ENCODE results near the gene FYB2.

FYB2 gene

DNA sequence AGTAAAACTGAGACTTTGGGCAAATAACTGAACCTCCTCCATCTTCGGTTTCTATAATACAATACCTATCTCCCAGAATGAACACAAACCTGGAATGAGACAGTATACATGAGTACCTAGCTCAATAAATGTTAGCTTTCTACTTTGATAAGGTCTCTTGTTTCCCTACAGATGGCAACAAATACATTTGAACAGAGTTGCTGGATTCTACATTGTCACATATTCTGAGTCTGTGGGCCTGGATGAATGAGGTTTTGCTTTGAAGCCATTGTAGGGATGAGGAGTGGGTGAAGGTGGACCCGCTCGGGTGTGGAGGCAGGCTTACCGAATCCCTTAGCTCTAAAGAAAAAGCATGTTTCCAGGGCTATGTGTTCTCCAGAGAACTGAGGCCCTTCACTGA is 13.9 kb upstream of the FYB2 start:
- DNase-seq (ENCODE audit: low read depth): no peak

DNA sequence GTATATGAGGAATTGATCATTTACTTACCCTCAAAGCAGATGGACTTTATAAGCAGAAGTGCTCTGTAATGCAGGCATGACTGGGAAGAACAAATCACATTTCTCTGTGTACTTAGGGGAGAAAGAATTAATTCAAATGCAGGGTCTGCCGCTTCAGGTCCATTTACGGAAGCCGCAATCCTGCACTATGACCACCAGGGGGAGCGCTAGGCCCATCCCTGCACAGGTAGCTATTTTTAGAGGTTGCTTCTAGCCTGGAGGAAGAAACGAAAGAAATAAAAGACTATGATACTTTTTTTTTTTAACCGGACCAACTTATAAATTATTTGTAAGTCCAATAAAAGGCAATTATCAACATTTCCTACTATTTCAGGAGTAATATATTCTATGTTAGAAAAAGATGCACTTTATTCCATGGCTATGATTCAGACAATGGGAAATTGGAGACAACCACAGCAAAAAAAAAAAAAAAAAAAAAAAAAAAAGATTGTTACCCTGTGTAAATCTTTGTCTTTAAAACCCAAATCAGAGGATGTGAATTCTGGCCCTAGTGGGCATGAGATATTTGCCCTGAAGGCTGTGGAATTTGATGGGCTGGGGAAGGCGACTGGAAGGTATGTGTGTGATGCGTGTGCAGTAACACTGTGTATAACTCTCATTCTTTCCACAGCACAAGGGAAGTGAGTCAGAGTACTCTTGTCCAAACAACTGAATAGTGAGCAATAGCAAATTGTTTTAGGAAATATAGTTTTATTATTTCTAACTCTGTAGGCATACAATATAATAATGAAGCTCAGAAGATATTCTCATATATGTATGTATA is 12.9 kb upstream of the FYB2 start:
- DNase-seq (ENCODE audit: low read depth): peak; percentile 29

DNA sequence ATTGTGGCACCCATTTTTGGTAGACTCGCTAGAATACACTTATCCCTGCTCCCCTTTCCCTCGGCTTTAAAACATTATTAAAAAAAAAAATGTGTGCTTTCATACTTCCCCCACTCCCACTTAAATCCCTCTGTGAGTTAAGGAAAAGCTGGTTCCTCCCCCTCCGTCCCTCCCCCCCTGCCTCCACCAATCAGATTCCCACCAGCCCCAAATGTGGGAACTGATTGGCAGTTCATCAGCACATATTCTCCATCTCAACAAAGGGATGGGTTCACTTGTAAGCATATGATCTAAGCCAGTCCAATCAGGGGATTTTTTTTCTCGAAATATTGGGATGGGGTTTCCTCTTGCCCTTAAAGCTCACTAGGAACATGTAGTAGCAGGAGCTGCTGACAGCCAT is 10.8 kb upstream of the FYB2 start:
- DNase-seq (ENCODE audit: low read depth): no peak

DNA sequence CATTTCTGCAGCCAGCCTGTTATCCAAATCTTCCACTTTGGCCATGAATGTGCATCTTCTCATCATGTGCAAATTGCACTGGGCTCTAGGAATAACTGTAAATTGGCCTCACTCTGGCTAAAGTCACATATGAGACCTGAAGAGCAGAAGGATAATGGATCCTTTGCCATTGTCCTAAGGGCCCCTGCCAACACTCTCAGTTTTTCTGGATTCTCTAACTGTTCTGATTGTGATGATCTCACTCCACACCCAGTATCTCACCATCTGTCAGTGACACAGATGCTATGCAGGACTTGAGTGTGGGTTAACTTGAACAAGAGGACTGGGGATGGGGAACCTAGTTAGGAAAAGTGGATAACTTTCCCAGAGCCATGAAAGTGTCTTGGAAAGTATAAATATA is 8.5 kb upstream of the FYB2 start:
- DNase-seq (ENCODE audit: low read depth): no peak

DNA sequence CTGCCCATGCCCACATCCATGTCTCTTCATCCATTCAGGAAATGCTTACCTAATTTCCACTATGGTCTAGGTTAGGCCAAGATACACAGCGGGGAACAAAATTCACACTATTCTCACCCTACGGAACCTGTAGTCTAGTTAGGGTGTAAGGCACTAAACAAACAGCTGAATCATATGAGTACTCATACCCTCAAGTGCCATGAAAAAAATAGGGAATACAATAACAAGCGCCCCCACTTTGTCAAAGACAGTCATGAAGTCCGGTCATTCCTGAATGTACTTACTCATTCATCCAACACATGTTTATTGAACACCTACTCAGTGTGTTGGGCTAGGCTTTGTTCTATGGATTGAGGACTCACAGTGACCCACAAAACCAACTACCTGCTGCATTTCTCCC is 6.2 kb upstream of the FYB2 start:
- DNase-seq (ENCODE audit: low read depth): no peak

DNA sequence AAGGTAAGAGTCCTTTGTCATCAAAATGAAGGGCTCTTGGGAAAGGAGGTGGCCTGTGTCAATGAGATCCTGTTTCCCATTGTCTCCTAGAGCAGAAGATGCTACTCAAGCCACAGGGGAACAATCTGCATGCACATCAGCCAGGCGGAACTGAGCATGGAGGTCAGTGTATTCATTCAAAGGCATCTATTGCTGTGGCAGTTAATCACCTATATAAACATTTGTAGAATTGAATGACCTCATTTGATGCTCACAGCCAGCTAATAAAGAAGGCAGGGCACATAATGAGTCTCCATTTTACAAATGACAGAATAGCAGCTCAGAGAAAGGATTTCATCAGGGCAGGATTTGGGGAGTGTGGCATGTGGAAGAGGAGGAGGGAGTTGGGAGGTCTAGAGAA is 5.7 kb upstream of the FYB2 start:
- no peak for DNase-seq (ENCODE audit: low read depth)

DNA sequence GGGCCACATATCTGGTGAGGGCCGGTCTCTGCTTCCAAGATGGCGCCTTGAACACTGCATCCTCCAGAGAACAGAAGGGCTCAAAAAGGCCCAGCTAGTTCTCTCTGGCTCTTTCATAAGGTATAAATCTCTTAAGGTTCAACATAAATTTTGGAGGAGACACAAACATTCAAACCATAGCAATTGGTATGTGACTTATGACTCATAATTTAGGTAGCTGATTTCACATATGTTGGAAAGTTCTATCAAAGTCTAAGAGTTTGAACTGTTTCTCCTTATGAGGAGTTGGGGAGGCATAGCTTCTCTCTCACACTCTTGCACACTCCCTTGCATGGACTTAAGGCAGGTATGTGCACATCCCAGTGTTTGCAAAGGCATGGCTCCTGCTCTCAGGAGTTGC is 5.1 kb upstream of the FYB2 start:
- DNase-seq (ENCODE audit: low read depth): no peak

DNA sequence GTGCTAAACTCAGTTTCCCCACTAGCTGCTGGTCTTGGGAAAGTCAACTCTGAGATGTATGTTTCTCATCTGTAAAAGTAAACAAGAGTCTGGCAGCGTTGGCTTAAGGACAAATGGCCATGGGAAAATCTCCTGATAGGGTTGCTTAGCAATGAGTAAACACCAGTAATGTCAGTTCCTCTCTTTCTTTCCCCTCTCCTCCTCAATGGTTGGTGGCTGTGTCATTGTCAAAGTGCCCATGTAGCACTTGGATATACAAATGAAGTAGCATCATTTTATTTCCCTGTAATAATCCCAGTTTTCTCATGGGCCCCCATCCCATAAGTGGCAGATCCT is 2.2 kb upstream of the FYB2 start:
- DNase-seq (ENCODE audit: low read depth): no peak

DNA sequence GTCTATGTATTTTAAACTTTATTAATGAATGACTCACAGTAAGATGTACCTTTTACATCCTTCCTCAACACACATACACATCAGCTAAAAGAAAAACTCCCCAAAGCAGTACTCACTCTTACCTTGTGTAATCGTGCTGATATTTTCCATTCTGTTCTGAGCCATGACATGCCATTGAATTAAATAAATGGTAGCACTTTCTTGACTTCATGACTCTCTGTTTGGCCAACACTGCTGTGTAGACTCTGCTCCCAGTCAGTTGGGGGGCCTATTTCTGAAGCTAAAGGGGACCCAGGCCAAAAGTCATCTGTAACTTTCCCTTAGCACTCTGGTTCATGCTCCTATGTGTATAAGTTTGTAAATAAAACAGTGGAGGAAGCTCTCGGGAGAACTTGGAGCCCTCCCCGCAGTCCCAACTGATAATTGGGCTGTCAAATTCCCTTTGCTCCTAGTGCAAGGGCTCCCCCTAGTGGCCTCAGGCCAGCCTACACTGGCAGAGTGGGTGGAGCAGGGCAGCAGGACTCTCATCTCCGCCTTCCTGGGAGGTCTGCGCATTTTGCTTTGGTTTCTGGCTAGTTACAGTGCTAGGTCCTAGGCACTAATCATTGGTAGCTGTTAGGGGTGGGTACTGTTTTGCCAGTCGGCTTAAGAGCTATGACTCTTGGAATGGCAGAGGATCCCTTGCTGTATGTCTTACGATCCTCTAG is 1.7 kb upstream of the FYB2 start:
- DNase-seq (ENCODE audit: low read depth): peak; percentile 40

DNA sequence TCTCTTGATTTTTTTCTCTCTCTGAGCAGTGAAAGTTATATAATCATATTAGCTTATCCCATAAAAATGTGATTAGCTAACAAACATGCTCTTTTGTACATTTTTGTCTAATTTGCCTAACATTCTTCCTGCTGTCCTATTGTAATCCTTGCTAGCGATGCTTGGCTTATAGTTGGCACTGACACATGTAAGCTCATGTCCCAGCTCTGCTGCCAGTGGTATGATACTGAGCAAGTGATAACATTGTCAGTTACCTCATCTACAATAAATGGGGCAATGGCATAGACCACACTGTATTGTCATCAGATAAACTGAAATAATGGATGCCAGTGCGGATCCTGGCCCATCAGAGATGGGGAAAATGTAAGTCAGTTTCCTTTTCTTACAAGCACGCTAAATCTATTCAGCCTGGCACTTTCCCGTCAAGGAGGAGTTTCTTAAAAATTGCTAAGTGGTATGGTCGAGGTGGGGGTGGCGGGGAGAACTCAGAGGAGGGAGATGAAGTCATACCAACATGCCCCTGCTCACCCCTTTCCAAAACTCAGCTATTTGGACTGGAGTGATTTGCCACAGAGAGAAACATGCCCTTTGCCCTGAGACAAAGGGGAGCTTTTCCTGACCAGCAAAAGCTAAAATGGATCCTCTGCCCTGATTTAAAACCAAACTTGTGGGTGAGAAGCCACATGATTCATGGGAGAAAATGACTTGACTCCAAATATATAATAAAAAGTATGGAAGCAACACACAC is 1.3 kb downstream of the FYB2 start:
- DNase-seq (ENCODE audit: low read depth): no peak

DNA sequence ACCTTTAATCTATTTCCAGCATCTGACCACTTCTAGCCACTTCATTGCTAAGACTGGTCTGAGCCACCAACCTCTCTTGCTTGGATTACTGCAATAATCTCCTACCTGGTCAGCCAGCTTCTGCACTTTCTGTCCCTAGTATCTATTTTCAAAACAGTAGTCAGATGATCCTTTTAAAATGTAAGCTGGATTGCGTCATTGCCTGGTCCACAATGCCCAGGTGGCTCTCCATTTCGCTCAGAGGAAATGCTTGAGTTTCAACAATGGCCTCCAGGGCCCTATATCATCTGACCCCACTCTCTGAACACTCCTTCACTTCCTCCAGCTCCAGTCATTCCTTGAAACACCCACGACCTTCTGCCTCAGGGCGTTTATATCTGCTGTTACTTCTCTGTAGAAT is 2.3 kb downstream of the FYB2 start:
- DNase-seq (ENCODE audit: low read depth): no peak

DNA sequence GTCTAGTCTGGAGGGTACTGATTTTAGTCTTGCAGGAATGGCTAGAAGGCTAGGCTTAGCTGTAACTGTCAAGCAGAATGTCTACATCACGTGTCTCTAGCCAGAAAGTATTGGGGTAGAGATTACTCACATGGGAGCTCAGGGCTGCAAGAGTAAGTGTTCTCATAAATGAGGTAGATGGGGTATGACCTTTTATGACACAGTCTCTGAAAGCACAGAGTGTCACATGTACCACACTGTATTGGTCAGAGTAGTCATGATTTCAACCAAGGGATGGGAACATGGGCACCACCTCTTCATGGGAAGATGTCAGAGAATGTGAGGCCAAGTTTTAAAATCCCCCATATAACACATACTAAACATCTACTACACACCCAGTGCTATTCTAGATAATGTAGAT is 2.9 kb downstream of the FYB2 start:
- DNase-seq (ENCODE audit: low read depth): no peak

DNA sequence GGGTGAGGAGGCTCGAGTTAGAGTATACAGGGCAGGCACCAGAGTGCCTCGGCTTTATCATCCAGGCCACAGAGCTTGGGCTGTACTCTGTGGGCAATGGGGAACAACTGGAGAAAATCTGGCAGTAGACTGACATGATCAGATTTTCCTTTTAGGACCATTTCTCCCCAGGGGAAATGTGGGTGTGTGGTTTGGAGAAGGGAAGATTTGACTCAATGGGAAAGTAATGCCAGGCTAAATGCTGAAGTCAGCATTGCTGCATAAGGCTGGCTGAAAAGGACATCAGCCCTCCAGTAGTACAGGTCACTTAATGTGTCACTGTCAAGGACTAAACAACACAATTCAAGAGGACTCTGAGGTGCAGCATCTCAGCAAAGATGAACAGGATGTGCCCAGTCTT is 5.0 kb downstream of the FYB2 start:
- DNase-seq (ENCODE audit: low read depth): no peak

DNA sequence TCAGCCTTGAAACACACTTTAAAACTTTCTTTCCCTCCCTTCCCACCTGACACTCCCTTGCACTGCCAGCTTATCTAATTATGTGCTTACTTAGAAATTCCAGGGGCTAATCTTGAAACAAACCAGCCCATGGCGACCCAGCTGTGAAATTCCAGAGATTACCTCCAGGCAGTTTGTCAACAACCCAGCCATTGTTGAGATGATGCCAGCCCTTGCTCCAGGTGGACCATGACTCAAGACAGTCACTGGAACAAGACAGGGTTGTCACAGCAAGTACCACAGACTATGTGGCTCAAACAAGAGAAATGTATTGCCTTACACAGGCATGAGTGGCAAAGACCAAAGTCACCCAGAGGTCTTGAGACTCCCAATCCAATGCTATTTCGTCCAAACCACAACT is 7.9 kb downstream of the FYB2 start:
- DNase-seq (ENCODE audit: low read depth): no peak

DNA sequence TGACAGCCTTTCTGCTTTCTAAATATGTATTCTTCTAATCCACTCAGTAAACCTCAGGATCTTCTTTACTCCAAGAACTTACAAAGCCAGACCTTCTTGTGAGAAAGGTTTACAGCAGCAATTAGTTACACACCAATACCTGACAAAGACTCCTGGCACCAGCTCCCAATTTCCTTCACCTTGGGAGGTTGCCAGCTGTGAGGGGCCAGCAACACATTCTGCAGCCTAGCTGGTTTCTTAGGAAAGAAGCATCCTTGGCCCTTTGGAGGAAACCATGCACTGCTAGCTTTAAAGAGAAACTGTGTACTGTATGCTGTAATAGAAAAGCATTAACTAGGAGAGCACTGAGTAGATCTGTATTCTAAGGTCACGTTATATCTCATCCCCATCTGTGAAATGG is 10.8 kb downstream of the FYB2 start:
- DNase-seq (ENCODE audit: low read depth): no peak

DNA sequence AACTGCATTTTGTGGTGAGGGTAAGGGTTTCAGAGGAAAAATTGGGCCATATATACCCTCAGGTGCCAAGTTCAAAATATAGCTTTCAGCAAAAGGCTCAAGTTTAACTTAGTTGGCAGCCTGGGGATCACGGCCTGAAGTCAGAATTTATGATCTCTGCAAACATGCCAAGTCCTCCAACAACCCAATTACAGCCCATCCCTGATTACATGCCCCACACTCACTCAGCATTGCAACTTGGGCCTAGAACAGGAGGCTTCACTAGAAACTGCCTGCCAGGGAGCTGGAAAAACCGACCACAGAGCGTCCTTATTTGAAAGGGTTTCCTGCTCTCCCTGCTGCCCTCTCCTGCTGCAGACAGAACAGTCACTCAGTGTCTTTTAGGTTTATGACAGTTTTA is 12.4 kb downstream of the FYB2 start:
- DNase-seq (ENCODE audit: low read depth): no peak

DNA sequence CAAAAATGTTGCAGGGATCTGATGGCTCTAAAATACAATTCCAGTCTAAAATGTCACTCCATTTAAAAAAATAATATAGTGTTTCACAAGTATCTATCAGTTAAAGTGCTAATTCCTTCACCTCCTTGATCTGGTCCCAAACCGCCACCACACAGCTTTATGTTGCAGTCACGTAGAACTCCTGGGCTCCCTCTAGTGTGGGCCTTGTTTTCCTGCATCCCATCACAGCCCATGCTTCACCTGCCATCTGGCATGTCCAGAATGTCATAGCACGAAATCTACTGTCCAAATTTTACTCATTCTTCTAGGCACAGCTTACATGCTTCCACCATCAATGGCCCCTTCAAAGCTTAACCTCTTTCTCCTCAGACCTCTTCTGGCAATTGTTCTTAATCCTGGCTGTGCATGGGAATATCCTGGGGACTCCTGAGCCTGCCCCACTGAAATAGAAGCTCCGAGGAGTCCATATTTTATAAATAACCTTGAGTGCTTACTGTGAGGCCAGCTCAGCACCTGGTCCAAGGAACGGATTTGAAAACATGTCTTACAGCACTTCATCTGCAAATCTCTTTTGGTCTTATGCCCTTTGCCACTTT is 15.5 kb downstream of the FYB2 start:
- no peak for DNase-seq (ENCODE audit: low read depth)

DNA sequence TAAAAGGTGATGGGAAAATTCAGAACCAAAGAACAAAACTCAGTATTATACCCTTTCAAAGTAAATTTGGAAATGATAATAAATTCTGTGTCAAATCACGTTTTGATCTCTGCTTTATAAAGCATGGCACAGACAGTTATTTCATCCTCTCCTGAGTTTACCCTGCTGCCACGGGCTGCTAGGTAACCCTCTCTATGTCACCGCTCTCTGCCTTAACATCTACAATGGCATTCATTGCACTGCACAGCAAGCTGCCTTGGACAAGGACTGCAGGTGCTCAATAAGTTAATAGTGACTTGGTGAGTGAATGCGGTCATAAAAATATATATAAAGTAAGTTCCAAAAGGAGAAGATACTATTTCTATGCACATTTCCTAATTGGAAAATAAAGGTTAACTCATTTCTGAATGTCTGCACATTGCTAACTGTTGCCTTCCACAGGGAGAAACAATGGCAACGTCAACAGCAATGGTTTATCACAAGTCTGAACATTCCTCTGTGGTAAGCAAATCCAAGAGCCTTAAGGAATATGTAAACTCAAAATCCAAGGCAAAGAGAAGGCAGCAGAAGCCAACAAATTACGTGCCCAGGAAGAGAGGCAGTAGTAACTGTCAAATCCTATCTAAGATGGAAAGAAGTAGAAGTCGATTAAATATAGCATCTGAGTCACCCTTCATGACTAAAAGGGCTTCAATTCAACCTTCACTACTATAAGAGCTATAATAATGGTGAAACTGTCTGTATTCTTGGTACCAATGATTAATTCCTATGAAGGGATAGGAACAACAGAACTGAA is 19.4 kb downstream of the FYB2 start:
- no peak for DNase-seq (ENCODE audit: low read depth)

DNA sequence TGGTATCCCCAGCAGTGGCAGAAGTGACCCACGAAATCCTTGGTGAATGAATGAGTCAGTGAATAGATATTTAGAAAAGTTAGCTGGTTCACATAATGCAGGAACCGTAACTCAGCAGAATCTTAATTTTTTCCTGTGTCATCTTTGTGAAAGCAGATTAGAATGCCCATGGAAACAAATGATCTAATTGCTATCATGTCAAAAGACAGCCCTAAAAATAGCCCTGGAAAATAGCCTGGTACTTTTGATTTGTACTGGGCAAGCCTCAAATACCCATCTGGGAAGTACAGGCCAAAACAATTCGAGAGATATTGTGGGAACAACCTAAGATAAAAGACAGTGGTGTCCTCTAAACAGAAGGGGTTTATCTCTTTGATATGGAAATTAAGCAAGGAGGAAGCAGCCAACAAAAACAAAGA is 21.1 kb downstream of the FYB2 start:
- DNase-seq (ENCODE audit: low read depth): no peak

DNA sequence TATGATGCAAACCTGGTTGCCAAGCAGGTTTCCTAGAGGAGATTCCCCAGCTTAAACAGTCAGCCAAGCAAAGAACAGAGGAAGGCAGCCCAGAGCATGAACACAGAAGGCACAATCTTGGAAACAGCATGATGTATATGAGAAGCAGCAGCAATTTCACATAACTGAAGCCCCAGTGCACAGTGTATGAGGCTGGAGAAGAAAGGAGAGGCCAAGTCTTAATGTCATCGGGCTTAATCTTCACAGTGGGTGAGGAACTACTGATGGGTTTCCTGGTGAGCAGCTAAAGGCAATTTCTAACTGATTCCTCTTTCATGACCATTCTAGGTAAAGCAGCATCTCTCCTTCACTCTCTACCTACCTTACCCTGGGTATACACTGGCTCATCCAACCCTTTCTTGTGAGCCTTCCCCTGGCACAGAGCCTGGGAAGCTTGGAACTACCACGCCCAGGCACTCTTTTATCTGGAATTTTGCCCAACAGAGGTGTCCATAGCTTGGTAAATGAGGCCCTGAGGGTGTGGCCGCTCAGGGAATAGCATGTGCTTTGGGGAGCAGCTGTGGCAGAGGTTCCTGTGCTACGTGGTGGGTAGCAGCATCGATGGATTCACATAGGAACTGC is 22.0 kb downstream of the FYB2 start:
- DNase-seq (ENCODE audit: low read depth): no peak

DNA sequence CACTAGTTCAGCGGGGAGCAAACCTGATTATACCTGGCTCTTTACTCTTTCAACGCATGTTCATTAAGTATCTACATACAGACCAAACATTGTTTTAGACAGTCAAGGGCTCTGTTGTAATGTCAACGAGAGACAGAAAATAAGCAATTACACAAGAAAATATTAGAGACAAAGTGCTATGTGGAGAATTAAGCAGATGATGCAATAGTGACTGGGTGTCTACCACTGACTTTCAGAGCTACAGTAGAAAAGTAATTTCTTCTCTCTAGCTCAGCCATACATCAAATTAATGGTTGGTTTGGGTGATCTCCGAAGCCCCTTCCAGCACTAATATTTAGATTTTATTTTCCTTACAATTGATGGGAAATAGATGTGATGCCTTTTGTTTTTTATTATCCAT is 23.3 kb downstream of the FYB2 start:
- no peak for DNase-seq (ENCODE audit: low read depth)

DNA sequence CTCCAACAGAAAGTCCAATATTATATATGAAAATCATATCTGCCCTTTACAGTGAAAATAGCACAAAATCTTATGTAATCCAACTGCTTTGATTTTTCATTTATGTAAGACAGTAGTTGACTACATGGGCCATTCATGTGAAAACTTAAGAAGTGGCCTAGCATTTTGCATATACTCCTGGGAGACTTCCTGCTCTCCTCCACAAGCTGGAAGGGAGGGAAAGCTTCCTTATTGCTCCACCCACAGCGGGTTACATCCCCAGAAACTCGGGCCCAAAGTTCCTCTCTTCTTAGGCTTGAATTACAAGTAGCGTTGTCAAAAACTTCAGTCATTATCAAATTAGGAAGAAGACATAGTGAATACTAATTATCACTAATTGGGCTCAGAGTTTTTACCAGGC is 29.2 kb downstream of the FYB2 start:
- no peak for DNase-seq (ENCODE audit: low read depth)

Data from activated T-helper 9 cell treated with anti-CD3 and anti-CD28 coated beads, Interleukin-2, amount 50 U/mL, for 16 hours (primary cell).